Measurements from ENCODE around the gene LRRC63. TPM values are rescaled to one million over a fixed set of nuclear protein-coding genes. Genes with fewer than 3 reads are reported as not detected.

The LRRC63 gene
- total and polyA plus RNA-seq, 2 donors (not counting 1 experiment from before 2014, with no cell fraction given): 0.17 TPM; not detected in 1

DNA sequence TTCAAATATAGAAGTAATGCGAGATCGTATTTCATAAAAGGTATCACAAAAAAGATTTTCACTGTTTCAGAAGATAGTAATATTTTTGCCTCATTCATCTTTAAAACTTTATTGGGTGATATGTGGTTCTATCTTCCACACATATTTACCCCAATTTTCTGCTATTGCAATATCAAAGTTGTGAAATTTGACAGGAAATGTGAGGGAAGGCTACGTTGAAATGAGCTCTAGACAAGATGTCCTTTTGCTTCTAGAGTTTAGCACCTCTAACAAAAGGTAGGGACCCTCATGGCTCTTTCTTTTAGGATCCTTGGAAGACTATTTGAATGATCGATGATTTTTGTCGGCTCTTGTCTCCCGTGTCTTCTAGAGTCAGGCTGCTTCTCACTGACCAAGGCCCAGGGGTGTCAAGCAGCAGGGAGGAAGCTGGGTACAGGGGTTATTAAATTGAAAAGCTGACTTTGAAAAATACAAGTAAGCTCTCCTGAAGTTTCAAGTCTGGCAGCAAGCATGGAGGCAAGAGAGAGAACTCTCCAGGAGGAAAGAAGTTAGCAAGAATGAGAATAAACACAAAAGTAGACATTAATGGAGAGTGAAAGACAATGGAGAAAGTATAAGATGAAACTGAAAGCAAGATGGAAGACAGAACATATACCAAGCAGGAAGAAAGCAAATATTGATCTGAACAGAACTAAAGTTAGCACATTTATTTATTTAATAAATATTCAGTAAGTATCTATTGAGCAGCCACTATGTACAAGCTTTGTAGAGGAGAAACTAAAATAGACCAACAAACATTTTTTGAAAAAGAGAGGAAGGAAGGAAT is 101.9 kb downstream of the LRRC63 start:
- no peak overlapping the region for H3K9ac ChIP-seq (ENCODE audit: insufficient read depth, low read length)
- H3K4me3 ChIP-seq (replicated peaks in 1 of 4; ENCODE audit: control extremely low read depth in 1 of 4, insufficient read depth in 1 of 4, low read depth in 3 of 4, low read length in 4 of 4): no peak overlapping the region
- no peaks in the 10 kb centered on the region for H4K20me1 ChIP-seq (ENCODE audit: control insufficient read depth, extremely low read depth, insufficient read depth, low read length)
- H3K4me1 ChIP-seq (ENCODE audit: control insufficient read depth, extremely low read depth, insufficient read depth, low read length): no peaks in the 10 kb centered on the region
- no peak overlapping the region for H3K4me2 ChIP-seq (ENCODE audit: extremely low read depth, insufficient read depth, low read length)
- no peaks in the 10 kb centered on the region for H3K27me3 ChIP-seq (ENCODE audit: control insufficient read depth, insufficient read depth, low read length)
- TF ChIP-seq CTCF (conservative IDR thresholded peaks at IDR 0.05 in 1 of 2, IDR thresholded peaks at IDR 0.05 in 1 of 2; ENCODE audit: low read depth in 1 of 2, low read length in 2 of 2) (no peak), EZH2 (IDR thresholded peaks at IDR 0.05; ENCODE audit: low read length, missing control alignments) (no peak)
- no peak overlapping the region for H3K27ac ChIP-seq (ENCODE audit: insufficient read depth, low read length)
- H2AFZ ChIP-seq (ENCODE audit: low read length): no peak overlapping the region
- DNase-seq (ENCODE audit: low read depth in 2 of 2): no peak
- no peaks in the 10 kb centered on the region for H3K79me2 ChIP-seq (ENCODE audit: control insufficient read depth, insufficient read depth, low read length)
- H3K9me3 ChIP-seq (ENCODE audit: control insufficient read depth, insufficient read depth, low read depth, low read length): no peaks in the 10 kb centered on the region
- no peaks in the 10 kb centered on the region for H3K36me3 ChIP-seq (ENCODE audit: control insufficient read depth, insufficient read depth, low read length)

- Histone ChIP-seq H3K4me2 (ENCODE audit: extremely low read depth, insufficient read depth, low read length) (no peak overlapping the region), H3K9me3 (ENCODE audit: control insufficient read depth, insufficient read depth, low read depth, low read length) (no peaks in the 10 kb centered on the region), H3K27ac (ENCODE audit: insufficient read depth, low read length) (no peak overlapping the region), H3K79me2 (ENCODE audit: control insufficient read depth, insufficient read depth, low read length) (no peaks in the 10 kb centered on the region), H3K4me3 (replicated peaks in 1 of 4; ENCODE audit: control extremely low read depth in 1 of 4, insufficient read depth in 1 of 4, low read depth in 3 of 4, low read length in 4 of 4) (no peak overlapping the region), H3K36me3 (ENCODE audit: control insufficient read depth, insufficient read depth, low read length) (no peaks in the 10 kb centered on the region), H4K20me1 (ENCODE audit: control insufficient read depth, extremely low read depth, insufficient read depth, low read length) (no peaks in the 10 kb centered on the region), H3K9ac (ENCODE audit: insufficient read depth, low read length) (no peak overlapping the region), H3K4me1 (ENCODE audit: control insufficient read depth, extremely low read depth, insufficient read depth, low read length) (no peaks in the 10 kb centered on the region), H3K27me3 (ENCODE audit: control insufficient read depth, insufficient read depth, low read length) (no peaks in the 10 kb centered on the region), H2AFZ (ENCODE audit: low read length) (no peak overlapping the region)
- no peak for DNase-seq (ENCODE audit: low read depth in 2 of 2)
- no peak for TF ChIP-seq EZH2 (IDR thresholded peaks at IDR 0.05; ENCODE audit: low read length, missing control alignments)
- TF ChIP-seq CTCF (conservative IDR thresholded peaks at IDR 0.05 in 1 of 2, IDR thresholded peaks at IDR 0.05 in 1 of 2; ENCODE audit: low read depth in 1 of 2, low read length in 2 of 2): no peak
These were observed 102.9 kb downstream of the LRRC63 start for GRCh38 chr13:46314587-46314986.

GRCh38 chr13:46315036-46315435 is 103.3 kb downstream of the LRRC63 start:
- Histone ChIP-seq H3K9ac (ENCODE audit: insufficient read depth, low read length) (no peak overlapping the region), H3K79me2 (ENCODE audit: control insufficient read depth, insufficient read depth, low read length) (no peaks in the 10 kb centered on the region), H3K9me3 (ENCODE audit: control insufficient read depth, insufficient read depth, low read depth, low read length) (no peaks in the 10 kb centered on the region), H3K36me3 (ENCODE audit: control insufficient read depth, insufficient read depth, low read length) (no peaks in the 10 kb centered on the region), H3K27ac (ENCODE audit: insufficient read depth, low read length) (no peak overlapping the region), H3K4me1 (ENCODE audit: control insufficient read depth, extremely low read depth, insufficient read depth, low read length) (no peaks in the 10 kb centered on the region), H3K4me3 (replicated peaks in 1 of 4; ENCODE audit: control extremely low read depth in 1 of 4, insufficient read depth in 1 of 4, low read depth in 3 of 4, low read length in 4 of 4) (no peak overlapping the region), H3K27me3 (ENCODE audit: control insufficient read depth, insufficient read depth, low read length) (no peaks in the 10 kb centered on the region), H2AFZ (ENCODE audit: low read length) (no peak overlapping the region), H4K20me1 (ENCODE audit: control insufficient read depth, extremely low read depth, insufficient read depth, low read length) (no peaks in the 10 kb centered on the region), H3K4me2 (ENCODE audit: extremely low read depth, insufficient read depth, low read length) (no peak overlapping the region)
- TF ChIP-seq CTCF (conservative IDR thresholded peaks at IDR 0.05 in 1 of 2, IDR thresholded peaks at IDR 0.05 in 1 of 2; ENCODE audit: low read depth in 1 of 2, low read length in 2 of 2): no peak
- TF ChIP-seq EZH2 (IDR thresholded peaks at IDR 0.05; ENCODE audit: low read length, missing control alignments): no peak
- no peak for DNase-seq (ENCODE audit: low read depth in 2 of 2)
